Measurements from ENCODE around the gene HHATL.
"Not testable (repeated sequence)": the region's sequence is repeated elsewhere in the genome, so short reads cannot be mapped to it uniquely, and the experiment has no call there.

Gene HHATL

GRCh38 chr3:42733501-42734262 is 31.1 kb upstream of the HHATL start:
- no peak for DNase-seq

GRCh38 chr3:42732829-42733459 is 30.3 kb upstream of the HHATL start:
- DNase-seq: no peak

- no peak for DNase-seq
These were observed 29.7 kb upstream of the HHATL start for GRCh38 chr3:42732196-42732828.

- no peak for DNase-seq
These were observed 29.0 kb upstream of the HHATL start for GRCh38 chr3:42731476-42732195.

GRCh38 chr3:42730706-42731420 is 28.3 kb upstream of the HHATL start:
- no peak for DNase-seq

- no peak for DNase-seq
These were observed 27.7 kb upstream of the HHATL start for GRCh38 chr3:42730294-42730693.

GRCh38 chr3:42729404-42730145 is 27.0 kb upstream of the HHATL start:
- no peak for DNase-seq

- no peak for DNase-seq
These were observed 26.2 kb upstream of the HHATL start for GRCh38 chr3:42728668-42729364.

GRCh38 chr3:42728056-42728455 is 25.5 kb upstream of the HHATL start:
- no peak for DNase-seq

GRCh38 chr3:42725454-42725853 is 22.9 kb upstream of the HHATL start:
- DNase-seq: no peak

GRCh38 chr3:42723219-42723618 is 20.6 kb upstream of the HHATL start:
- DNase-seq: no peak

GRCh38 chr3:42722442-42722841 is 19.8 kb upstream of the HHATL start:
- DNase-seq: not testable (repeated sequence)

- DNase-seq: no peak
These were observed 19.1 kb upstream of the HHATL start for GRCh38 chr3:42721690-42722089.

GRCh38 chr3:42720126-42720525 is 17.5 kb upstream of the HHATL start:
- DNase-seq: no peak

GRCh38 chr3:42719002-42719401 is 16.4 kb upstream of the HHATL start:
- DNase-seq: no peak

GRCh38 chr3:42718338-42718737 is 15.7 kb upstream of the HHATL start:
- no peak for DNase-seq

GRCh38 chr3:42717306-42717705 is 14.7 kb upstream of the HHATL start:
- DNase-seq: no peak

GRCh38 chr3:42714171-42714852 is 11.7 kb upstream of the HHATL start:
- DNase-seq: no peak

GRCh38 chr3:42713747-42714146 is 11.1 kb upstream of the HHATL start:
- DNase-seq: no peak

GRCh38 chr3:42712688-42713372 is 10.2 kb upstream of the HHATL start:
- DNase-seq: no peak

Data from NCI-H2171 (cell line).